ENCODE data around the gene BCKDK. TPM values are rescaled to one million over a fixed set of nuclear protein-coding genes. Genes with fewer than 3 reads are reported as not detected.
"Not testable (repeated sequence)": the region's sequence is repeated elsewhere in the genome, so short reads cannot be mapped to it uniquely, and the experiment has no call there.

Gene BCKDK
- total RNA-seq, 1 experiment from 2014 or later = 42.7 TPM

GRCh38 chr16:31094424-31095120 lies 13.6 kb upstream of the BCKDK start, which contains the start of gene VKORC1:
TSS of gene VKORC1 (minus strand) at chr16:31094797. CDS start at chr16:31094729, 68 bp downstream.
- DNase-seq (ENCODE audit: low read depth) = peak; percentile 96

- DNase-seq (ENCODE audit: low read depth) = peak; percentile 70
Observed at GRCh38 chr16:31099860-31100638, 8.1 kb upstream of the BCKDK start.

DNA sequence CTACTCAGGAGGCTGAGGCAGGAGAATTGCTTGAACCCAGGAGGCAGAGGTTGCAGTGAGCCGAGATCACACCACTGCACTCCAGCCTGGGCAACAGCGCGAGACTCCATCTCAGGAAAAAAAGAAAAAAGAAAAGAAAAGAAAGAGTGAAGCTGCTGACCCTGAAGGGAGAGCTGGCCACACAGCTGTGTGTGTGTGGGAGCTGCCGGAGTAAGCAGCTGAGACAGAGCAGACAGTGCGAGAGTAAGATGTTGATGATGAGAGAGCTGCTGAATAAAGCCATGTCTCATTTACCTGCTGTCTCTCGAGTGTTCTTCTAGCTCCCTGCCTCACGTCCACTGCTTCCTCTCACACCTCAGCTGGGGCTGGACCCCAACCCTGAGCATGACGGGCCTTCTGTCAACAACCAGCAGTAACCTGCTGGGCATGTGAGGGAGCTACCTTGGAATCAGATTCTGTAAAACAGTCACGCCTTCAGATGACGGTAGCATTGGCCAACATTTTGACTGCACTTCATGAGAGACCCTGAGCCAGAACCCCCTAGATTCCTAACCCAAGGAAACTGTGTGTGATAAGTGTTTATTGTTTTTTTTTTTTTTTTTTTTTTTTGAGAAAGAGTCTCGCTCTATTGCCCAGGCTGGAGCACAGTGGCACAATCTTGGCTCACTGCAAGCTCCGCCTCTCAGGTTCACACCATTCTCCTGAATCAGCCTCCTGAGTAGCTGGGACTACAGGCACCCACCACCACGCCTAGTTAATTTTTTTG lies 7.1 kb upstream of the BCKDK start:
- DNase-seq (ENCODE audit: low read depth) = not testable (repeated sequence)

DNA sequence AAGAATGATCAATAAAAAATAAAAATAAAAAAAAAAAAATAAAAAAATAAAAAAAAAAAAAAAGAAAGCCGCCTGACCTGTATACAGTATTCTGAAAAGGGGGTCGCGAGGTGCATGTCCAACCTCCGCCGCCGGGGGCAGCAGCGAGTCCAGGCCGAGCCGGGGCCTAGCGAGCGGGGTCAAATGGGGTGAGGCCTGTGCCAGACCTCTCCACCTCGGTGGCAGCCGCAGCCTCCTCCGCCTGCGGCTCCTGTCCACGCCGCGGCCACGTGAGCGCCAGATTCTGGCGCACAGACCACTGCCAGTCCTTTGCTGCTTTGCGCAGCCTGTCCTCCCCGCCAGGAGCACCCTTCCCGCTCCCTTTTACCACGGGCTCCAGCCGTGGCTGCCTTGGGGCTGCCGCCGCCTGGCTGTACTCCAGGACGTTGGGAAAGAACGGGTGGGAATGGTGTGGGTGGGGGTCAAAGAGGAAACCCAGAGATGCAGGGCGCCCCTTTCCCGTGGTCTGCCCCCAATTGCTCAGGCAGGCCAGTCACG lies 2.4 kb upstream of the BCKDK start:
- DNase-seq (ENCODE audit: low read depth) = peak; percentile 86

DNA sequence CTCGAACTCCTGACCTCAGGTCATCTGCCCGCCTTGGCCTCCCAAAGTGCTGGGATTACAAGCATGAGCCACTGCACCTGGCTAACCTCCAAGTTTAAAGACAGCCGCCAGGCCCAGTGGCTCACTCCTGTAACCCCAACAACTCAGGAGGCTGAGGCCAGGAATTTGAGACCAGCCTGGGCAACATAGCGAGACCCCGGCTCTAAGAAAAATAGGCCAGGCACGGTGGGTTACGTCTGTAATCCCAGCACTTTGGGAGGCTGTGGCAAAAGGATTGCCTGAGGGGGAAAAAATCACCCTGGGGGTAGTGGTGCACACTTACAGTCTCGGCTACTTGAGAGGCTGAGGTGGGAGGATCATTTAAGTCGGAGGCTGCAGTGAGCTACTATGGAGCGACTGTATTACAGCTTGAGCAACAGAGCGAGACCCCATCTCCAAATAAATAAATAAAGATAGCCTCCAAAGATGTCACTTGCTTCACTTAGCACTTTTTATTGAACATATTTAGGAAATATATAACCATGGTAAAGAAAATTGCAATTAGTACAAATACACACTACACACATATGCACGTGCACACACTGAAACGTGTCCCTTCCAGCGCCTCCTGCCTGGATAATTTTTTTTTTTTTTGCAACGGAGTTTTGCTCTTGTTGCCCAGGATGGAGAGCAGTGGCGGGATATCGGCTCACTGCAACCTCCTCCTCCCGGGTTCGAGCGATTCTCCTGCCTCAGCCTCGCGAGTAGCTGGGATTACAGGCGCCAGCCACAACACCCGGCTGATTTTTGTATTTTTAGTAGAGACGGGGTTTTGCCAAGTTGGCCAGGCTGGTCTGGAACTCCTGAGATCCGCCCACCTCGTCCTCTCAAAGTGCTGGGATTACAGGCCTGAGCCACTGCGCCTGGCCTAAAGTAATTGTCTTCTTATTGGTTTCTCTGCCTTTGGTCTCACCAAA lies 1.4 kb upstream of the BCKDK start:
- DNase-seq (ENCODE audit: low read depth) = no peak

DNA sequence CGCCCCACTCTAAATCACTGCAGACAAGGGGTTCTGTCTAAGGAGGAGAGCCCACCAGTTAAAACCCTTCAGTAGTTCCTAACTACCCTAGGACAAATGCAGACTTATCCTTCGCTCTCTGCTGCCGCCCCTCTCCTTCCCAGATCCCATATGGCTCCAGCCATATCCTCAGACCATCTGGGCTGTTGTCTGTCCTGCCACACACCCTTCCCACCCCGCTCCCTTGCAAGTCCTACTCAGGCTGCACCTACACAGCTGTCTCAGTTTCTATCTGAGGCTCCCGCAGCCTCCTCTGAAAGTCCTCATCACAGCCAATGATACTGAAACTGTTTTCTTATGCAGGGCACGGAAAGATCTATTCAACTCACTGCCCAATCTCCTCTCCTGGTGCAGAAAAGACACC lies 720 bp upstream of the BCKDK start:
- no peak for DNase-seq (ENCODE audit: low read depth)

DNA sequence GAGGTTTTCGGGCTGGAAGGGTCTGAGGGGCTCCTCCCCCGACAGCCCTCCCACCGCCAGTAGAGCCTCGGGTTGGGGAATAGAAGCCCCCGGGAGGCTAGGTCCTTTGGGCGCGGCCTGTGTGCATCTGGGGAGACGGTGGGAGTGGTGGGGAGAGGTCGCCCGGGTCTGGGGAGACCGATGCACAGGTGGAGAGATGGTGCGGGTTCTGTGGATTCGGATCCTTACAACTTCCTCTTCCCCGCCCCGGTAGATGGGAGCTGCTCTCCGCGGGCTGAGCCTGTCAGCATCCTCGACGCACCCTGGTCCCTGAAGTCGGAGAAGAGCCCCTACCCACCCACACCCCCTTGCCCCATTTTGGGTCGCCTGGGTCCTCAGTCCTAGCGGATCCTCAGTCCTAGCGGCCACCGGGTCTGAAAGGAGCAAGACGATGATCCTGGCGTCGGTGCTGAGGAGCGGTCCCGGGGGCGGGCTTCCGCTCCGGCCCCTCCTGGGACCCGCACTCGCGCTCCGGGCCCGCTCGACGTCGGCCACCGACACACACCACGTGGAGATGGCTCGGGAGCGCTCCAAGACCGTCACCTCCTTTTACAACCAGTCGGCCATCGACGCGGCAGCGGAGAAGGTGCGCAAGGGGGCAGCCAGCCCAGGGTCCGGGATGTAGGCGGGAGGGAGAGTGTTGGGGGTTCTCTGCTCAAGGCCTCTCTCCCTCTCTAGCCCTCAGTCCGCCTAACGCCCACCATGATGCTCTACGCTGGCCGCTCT lies 790 bp downstream of the BCKDK start:
- no peak for DNase-seq (ENCODE audit: low read depth)

DNA sequence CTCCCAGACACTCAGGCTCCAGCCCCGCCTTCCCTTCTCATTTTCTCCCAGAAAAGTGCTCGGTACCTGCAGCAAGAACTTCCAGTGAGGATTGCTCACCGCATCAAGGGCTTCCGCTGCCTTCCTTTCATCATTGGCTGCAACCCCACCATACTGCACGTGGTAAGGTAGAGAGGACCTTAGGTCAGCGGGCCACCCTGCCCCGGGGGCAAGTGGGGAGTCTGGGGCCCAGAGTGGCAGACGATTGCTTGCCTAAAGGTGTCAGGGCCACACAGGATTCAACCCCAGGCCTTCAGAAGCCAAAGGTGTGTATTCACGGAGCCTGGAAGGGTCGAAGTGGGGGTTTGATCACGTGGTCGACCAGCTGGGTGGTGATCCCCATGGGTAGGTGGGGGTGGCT lies 1.4 kb downstream of the BCKDK start:
- DNase-seq (ENCODE audit: low read depth) = no peak

- DNase-seq (ENCODE audit: low read depth) = peak; percentile 70
Observed at GRCh38 chr16:31110106-31111034, 2.2 kb downstream of the BCKDK start.

DNA sequence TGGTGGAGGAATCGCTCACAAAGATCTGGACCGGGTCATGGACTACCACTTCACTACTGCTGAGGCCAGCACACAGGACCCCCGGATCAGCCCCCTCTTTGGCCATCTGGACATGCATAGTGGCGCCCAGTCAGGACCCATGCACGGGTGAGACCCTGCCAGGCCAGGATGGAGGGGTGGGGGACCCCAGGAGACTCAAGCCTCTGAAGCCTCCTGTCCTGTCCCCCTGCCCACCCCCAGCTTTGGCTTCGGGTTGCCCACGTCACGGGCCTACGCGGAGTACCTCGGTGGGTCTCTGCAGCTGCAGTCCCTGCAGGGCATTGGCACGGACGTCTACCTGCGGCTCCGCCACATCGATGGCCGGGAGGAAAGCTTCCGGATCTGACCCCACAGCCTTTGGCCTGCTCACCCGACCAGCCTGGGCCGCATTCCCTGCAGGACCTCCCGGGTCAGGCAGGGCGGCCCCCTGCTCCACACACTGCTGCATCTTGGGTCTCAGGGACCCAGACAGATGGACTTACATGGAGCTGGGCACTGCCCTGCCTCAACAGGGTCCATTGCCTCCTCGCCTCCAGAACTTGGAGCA lies 3.8 kb downstream of the BCKDK start:
- DNase-seq (ENCODE audit: low read depth) = no peak

DNA sequence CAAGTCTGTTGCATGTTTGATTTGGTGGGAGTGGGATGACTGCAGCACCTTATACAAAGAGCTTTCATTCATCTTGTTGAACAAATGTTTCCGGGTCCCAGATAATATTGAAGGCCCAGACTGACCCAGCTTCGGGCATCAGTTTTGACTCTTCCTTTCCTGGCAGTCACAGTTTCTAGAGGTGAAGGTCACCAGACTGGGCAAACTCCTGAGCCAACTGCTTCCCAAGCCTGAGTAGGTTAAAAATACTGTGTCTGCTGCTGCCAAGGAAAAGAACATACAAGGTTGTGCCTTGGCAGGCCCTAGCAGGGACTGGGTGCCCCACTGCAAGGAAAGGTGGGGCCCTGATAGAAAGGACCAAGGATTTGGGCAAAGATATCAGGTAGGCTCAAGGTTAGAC lies 4.5 kb downstream of the BCKDK start:
- DNase-seq (ENCODE audit: low read depth) = no peak

DNA sequence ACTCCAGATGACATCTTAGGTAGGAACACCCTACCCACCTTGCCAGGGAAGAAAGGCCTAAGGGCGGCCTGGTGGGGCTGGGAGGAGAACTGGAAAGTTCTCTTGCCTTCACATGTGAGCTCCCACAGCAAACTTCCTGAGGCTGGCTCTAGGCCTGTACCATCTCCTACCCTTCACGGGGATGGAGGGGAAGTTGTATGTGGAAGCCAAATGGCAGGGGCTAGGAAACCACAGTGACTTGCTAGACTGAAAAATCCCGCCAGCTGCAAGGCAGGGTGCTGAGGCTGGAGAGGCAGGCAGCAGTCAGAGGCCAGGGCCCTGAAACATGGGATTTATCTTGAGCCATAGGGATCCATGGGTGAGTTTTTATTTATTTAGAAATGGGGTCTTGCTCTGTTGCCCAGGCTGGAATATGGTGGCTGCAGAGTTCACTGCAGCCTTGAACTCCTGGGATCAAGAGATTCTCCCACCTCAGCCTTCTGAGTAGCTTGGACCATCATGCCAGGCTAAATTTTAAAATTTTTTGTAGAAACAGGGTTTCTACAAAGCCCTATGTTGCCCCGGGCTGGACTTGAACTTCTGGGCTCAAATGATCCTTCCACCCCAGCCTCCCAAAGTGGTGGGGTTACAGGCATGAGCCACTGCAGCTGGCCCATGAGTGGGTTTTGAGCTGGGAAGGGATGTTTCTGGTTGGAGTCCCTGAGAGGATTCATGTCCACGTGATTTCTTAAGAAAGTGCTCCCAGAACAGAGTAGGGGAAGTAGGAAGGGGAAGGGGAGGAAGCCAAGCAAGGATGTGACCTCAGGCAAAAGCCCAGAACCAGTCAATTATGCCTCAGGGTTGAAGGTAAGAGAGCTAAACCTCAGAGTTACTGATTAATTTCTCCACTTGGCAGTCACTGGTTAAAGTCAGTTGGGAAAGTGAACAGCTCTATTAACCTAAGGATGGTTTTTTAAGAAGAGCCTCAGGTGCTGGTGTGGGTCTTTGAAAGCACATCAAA lies 5.2 kb downstream of the BCKDK start:
- DNase-seq (ENCODE audit: low read depth) = no peak

DNA sequence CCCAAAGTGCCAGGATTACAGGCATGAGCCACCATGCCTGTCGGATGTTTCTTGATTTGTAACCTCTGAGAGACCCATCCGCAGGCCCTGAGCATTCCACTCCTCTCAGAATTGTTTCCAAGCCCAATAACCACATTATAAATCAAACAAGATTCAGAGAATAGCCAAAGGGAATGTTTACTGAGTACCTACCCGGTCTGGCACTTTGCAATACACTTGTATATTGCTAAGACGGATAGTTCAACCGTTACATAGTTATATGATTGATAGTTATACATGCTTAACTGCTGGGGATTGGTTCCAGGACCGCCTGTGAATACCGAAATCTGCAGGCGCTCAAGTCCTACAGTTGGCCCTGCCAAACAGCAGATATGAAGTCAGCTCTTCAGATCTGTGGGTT lies 6.3 kb downstream of the BCKDK start:
- DNase-seq (ENCODE audit: low read depth) = no peak

GRCh38 chr16:31117384-31118222 lies 9.4 kb downstream of the BCKDK start, which contains the start of gene KAT8:
TSS of gene KAT8 (plus strand) at chr16:31117664. CDS start at chr16:31117682, 18 bp downstream.
- peak; percentile 97 for DNase-seq (ENCODE audit: low read depth)

- DNase-seq (ENCODE audit: low read depth) = peak; percentile 65
Observed at GRCh38 chr16:31118223-31119155, 10.3 kb downstream of the BCKDK start.
